ENCODE measurements around the gene UROC1. TPM values are rescaled to one million over a fixed set of nuclear protein-coding genes. Genes with fewer than 3 reads are reported as not detected.
"Not testable (repeated sequence)": the region's sequence is repeated elsewhere in the genome, so short reads cannot be mapped to it uniquely, and the experiment has no call there.

UROC1 gene
- total RNA-seq, 1 experiment from 2014 or later = not detected

DNA sequence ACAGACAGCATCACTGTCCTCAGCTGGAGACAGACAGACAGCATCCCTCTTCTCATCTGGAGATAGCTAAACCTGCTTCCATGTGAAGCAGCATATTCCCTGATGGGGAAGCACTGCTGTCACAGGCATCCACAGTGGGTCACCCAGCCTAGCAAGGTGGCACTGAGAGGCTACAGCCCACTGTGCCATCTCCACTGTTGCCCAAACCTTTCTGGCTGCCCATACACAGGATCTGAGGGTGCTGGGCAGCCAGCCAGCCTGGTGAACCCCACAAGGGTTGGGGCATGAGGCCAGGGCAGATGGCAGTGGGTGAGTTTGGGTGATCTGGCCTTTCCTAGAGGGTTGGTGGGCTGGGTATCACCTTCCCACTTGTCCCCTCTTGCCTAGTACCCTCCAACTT is 18.1 kb upstream of the UROC1 start:
- no peak overlapping the region for H2BK5ac ChIP-seq (ENCODE audit: insufficient read length, low read length)
- no peak overlapping the region for H3K56ac ChIP-seq (ENCODE audit: insufficient read length, low read depth, low read length)
- H3K4me1 Mint-ChIP-seq = no peaks in the 10 kb centered on the region
- H2AFZ ChIP-seq (ENCODE audit: low read length) = no peak overlapping the region
- H4K20me1 ChIP-seq (ENCODE audit: control insufficient read depth, insufficient read depth, insufficient read length) = peaks cover 3% of the 10 kb centered on the region
- no peak overlapping the region for H3K27ac ChIP-seq (ENCODE audit: insufficient read length, low read depth, low read length)
- no peaks in the 10 kb centered on the region for H3K23me2 ChIP-seq (ENCODE audit: insufficient read length, low read depth, low read length, poor library complexity, severe bottlenecking)
- H3K79me1 ChIP-seq (ENCODE audit: insufficient read depth, low read depth, low read length, poor library complexity, severe bottlenecking) = no peaks in the 10 kb centered on the region
- H3K27ac Mint-ChIP-seq = no peak overlapping the region
- no peak overlapping the region for H3K9ac ChIP-seq (ENCODE audit: extremely low read depth, insufficient read length, low read length)
- H3K4me2 ChIP-seq (ENCODE audit: insufficient read depth, insufficient read length, low read length) = no peak overlapping the region
- no peak for DNase-seq
- TF ChIP-seq, protein P1, sequence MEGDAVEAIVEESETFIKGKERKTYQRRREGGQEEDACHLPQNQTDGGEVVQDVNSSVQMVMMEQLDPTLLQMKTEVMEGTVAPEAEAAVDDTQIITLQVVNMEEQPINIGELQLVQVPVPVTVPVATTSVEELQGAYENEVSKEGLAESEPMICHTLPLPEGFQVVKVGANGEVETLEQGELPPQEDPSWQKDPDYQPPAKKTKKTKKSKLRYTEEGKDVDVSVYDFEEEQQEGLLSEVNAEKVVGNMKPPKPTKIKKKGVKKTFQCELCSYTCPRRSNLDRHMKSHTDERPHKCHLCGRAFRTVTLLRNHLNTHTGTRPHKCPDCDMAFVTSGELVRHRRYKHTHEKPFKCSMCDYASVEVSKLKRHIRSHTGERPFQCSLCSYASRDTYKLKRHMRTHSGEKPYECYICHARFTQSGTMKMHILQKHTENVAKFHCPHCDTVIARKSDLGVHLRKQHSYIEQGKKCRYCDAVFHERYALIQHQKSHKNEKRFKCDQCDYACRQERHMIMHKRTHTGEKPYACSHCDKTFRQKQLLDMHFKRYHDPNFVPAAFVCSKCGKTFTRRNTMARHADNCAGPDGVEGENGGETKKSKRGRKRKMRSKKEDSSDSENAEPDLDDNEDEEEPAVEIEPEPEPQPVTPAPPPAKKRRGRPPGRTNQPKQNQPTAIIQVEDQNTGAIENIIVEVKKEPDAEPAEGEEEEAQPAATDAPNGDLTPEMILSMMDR (conservative IDR thresholded peaks at IDR 0.05) = no peak
- no peak overlapping the region for H4K91ac ChIP-seq (ENCODE audit: insufficient read length, low read depth, low read length)
- H3K18ac ChIP-seq (ENCODE audit: insufficient read length, low read depth, low read length) = no peak overlapping the region
- peaks cover 10% of the 10 kb centered on the region for H3K27me3 Mint-ChIP-seq (ENCODE audit: low read depth)
- no peaks in the 10 kb centered on the region for H3K79me2 ChIP-seq (ENCODE audit: insufficient read depth, low read length)
- H3T11ph ChIP-seq (ENCODE audit: low read length) = no peak overlapping the region
- H2BK15ac ChIP-seq (ENCODE audit: low read depth, low read length) = no peak overlapping the region
- H3K4me1 ChIP-seq (ENCODE audit: insufficient read depth, low read length) = no peaks in the 10 kb centered on the region
- no peak overlapping the region for H2BK120ac ChIP-seq (ENCODE audit: low read depth, low read length, poor library complexity, severe bottlenecking)
- H3K9me3 ChIP-seq (ENCODE audit: control insufficient read depth, low read depth, low read length) = no peaks in the 10 kb centered on the region
- no peak overlapping the region for H2BK20ac ChIP-seq (ENCODE audit: low read depth, low read length, poor library complexity, severe bottlenecking)
- no peak overlapping the region for H4K8ac ChIP-seq (replicated peaks; ENCODE audit: insufficient read length, low read depth, low read length)
- H2BK12ac ChIP-seq (ENCODE audit: insufficient read length, low read depth, low read length) = no peak overlapping the region
- H3K14ac ChIP-seq (ENCODE audit: insufficient read depth, low read length) = no peak overlapping the region
- H2AK5ac ChIP-seq (ENCODE audit: insufficient read length, low read length) = no peak overlapping the region
- H4K5ac ChIP-seq (ENCODE audit: insufficient read length, low read depth, low read length) = no peak overlapping the region
- peaks cover 0 to 3% (median 0%) of the 10 kb centered on the region in 3 experiments; a peak in 2 of 7 replicates for H3K36me3 Mint-ChIP-seq (ENCODE audit: insufficient read depth in 1 of 3, low read depth in 3 of 3)
- H3K9me3 Mint-ChIP-seq = no peaks in the 10 kb centered on the region
- no peaks in the 10 kb centered on the region for H3K27me3 ChIP-seq (ENCODE audit: insufficient read depth, low read length)
- no peak overlapping the region for H3K23ac ChIP-seq (ENCODE audit: insufficient read length, low read depth, low read length)
- H3K4ac ChIP-seq (ENCODE audit: low read depth, low read length) = no peak overlapping the region
- no peak overlapping the region for H3K4me3 Mint-ChIP-seq

DNA sequence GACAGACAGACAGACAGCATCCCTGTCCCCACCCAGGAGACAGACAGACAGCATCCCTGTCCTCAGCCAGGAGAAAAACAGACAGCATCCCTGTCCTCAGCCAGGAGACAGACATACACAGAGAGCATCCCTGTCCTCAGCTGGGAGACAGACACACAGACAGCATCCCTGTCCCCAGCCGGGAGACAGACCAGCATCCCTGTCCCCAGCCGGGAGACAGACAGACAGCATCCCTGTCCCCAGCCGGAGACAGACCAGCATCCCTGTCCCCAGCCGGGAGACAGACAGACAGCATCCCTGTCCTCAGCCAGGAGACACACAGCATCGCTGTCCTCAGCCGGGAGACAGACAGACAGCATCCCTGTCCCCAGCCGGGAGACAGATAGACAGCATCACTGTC is 17.1 kb upstream of the UROC1 start:
- not testable (repeated sequence) for H4K8ac ChIP-seq (replicated peaks; ENCODE audit: insufficient read length, low read depth, low read length); H3K4me1 ChIP-seq (ENCODE audit: insufficient read depth, low read length); H3K4ac ChIP-seq (ENCODE audit: low read depth, low read length); DNase-seq; H3K27ac Mint-ChIP-seq; H3K27me3 ChIP-seq (ENCODE audit: insufficient read depth, low read length); H4K91ac ChIP-seq (ENCODE audit: insufficient read length, low read depth, low read length); H3K9ac ChIP-seq (ENCODE audit: extremely low read depth, insufficient read length, low read length); H3K79me1 ChIP-seq (ENCODE audit: insufficient read depth, low read depth, low read length, poor library complexity, severe bottlenecking); H3K4me1 Mint-ChIP-seq; H3K23me2 ChIP-seq (ENCODE audit: insufficient read length, low read depth, low read length, poor library complexity, severe bottlenecking); H2BK15ac ChIP-seq (ENCODE audit: low read depth, low read length); H3K14ac ChIP-seq (ENCODE audit: insufficient read depth, low read length); H2BK120ac ChIP-seq (ENCODE audit: low read depth, low read length, poor library complexity, severe bottlenecking); H3K27ac ChIP-seq (ENCODE audit: insufficient read length, low read depth, low read length); H3K4me2 ChIP-seq (ENCODE audit: insufficient read depth, insufficient read length, low read length); H2BK5ac ChIP-seq (ENCODE audit: insufficient read length, low read length); H4K20me1 ChIP-seq (ENCODE audit: control insufficient read depth, insufficient read depth, insufficient read length); H3K56ac ChIP-seq (ENCODE audit: insufficient read length, low read depth, low read length); H2BK12ac ChIP-seq (ENCODE audit: insufficient read length, low read depth, low read length); H3K9me3 ChIP-seq (ENCODE audit: control insufficient read depth, low read depth, low read length); H3K23ac ChIP-seq (ENCODE audit: insufficient read length, low read depth, low read length); H2AFZ ChIP-seq (ENCODE audit: low read length); H3T11ph ChIP-seq (ENCODE audit: low read length); H3K18ac ChIP-seq (ENCODE audit: insufficient read length, low read depth, low read length); H4K5ac ChIP-seq (ENCODE audit: insufficient read length, low read depth, low read length); H3K36me3 Mint-ChIP-seq (ENCODE audit: insufficient read depth in 1 of 3, low read depth in 3 of 3); H3K9me3 Mint-ChIP-seq; H2BK20ac ChIP-seq (ENCODE audit: low read depth, low read length, poor library complexity, severe bottlenecking); H3K4me3 Mint-ChIP-seq; H3K79me2 ChIP-seq (ENCODE audit: insufficient read depth, low read length); H3K27me3 Mint-ChIP-seq (ENCODE audit: low read depth); H2AK5ac ChIP-seq (ENCODE audit: insufficient read length, low read length)
- whole genome bisulfite sequencing (ENCODE audit: extremely low coverage, insufficient read length, low lambda C conversion rate) = no CpG with 5 or more reads among the region's 7 CpGs
